Stimulated activated CD8-positive, alpha-beta memory T cell treated with anti-CD3 and anti-CD28 coated beads, Interleukin-15, amount 100 ng/mL, for 24 hours (primary cell): ENCODE results near the gene ADAM19.
"Not testable (repeated sequence)": the region's sequence is repeated elsewhere in the genome, so short reads cannot be mapped to it uniquely, and the experiment has no call there.

ENCODE experiments used
- DNase-seq: peaks from one replicate; pipeline ENCODE4 v3.0.0-alpha.2; 2020; ENCODE audit warnings: low read depth

Gene ADAM19

DNA sequence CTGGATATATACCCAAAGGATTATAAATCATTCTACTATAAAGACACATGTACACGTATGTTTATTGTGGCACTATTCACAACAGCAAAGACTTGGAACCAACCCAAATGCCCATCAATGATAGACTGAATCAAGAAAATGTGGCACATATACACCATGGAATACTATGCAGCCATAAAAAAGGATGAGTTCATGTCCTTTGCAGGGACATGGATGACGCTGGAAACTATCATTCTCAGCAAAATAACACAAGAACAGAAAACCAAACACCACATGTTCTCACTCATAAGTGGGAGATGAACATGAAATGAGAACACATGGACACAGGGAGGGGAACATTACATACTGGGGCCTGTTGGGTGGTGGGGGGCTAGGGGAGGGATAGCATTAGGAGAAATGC is 92.9 kb downstream of the ADAM19 start:
- not testable (repeated sequence) for DNase-seq

- no peak for DNase-seq
Observed at GRCh38 chr5:157481666-157482065, 93.9 kb downstream of the ADAM19 start.

GRCh38 chr5:157481265-157481664 is 94.3 kb downstream of the ADAM19 start:
- DNase-seq: no peak

- DNase-seq: no peak
Observed at GRCh38 chr5:157479612-157480510, 95.7 kb downstream of the ADAM19 start.

GRCh38 chr5:157479166-157479565 is 96.4 kb downstream of the ADAM19 start:
- no peak for DNase-seq

- DNase-seq: no peak
Observed at GRCh38 chr5:157478726-157479125, 96.8 kb downstream of the ADAM19 start.

GRCh38 chr5:157477814-157478494 is 97.6 kb downstream of the ADAM19 start:
- DNase-seq: no peak

GRCh38 chr5:157476702-157477408 is 98.7 kb downstream of the ADAM19 start:
- DNase-seq: no peak

DNA sequence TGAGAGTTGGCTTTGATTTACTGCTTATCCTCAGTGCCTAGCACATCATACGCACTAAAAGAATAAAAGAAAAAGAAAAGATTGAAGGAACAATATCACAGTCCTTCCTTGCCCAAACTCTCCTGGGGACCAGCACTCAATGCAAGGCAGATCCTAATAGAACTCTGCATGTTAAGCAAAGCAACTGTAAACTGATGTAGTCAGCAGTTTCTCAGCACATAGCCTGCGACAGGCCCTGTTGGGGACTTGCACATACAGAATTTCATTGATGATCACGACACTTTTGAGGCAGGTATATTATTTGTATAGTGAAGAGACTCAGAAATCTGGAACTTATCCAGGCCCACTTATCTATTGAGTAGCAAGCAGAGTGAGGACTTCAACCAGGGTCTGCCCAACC is 100.1 kb downstream of the ADAM19 start:
- no peak for DNase-seq

GRCh38 chr5:157473383-157474320 is 101.9 kb downstream of the ADAM19 start:
- no peak for DNase-seq

GRCh38 chr5:157471709-157472108 is 103.9 kb downstream of the ADAM19 start:
- no peak for DNase-seq

DNA sequence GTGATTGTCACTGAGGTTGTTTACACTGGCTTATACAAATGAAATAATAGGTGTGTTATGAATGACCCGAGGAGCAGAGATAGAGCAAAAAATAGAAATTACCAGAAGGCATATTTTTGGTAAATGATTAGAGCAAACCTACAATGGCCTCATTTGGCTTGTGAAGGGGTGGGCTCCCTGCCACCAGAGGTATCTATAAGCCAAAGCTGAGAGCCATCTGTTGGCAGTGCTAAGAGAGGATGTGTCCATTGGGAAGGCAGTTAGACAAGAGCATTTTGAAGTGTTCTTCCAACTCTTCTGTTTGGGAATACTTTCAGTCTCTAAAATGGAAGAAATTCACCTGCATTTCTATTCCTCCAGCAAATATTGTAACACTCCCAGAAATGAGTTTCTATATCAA is 104.9 kb downstream of the ADAM19 start:
- DNase-seq: no peak

GRCh38 chr5:157469687-157470086 is 105.9 kb downstream of the ADAM19 start:
- no peak for DNase-seq

DNA sequence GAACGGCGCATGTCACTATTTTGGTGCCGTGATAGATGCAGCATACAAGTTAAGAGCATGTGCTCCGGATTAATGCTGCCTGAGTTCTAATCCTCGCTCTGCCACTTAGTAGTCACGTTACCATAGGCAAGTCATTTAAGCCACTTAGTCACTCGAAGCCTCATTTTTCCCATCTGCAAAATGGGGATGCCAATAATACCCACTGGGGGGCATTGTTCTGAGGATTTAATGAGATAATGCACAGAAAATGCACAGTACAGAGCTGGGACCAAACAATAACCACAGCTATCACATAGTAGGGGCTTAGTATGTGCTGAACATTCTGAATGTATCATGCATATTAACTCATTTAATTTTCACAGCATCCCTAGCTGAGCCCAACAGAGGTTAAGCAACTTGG is 106.5 kb downstream of the ADAM19 start:
- no peak for DNase-seq

GRCh38 chr5:157468293-157468965 is 107.1 kb downstream of the ADAM19 start:
- DNase-seq: no peak

DNA sequence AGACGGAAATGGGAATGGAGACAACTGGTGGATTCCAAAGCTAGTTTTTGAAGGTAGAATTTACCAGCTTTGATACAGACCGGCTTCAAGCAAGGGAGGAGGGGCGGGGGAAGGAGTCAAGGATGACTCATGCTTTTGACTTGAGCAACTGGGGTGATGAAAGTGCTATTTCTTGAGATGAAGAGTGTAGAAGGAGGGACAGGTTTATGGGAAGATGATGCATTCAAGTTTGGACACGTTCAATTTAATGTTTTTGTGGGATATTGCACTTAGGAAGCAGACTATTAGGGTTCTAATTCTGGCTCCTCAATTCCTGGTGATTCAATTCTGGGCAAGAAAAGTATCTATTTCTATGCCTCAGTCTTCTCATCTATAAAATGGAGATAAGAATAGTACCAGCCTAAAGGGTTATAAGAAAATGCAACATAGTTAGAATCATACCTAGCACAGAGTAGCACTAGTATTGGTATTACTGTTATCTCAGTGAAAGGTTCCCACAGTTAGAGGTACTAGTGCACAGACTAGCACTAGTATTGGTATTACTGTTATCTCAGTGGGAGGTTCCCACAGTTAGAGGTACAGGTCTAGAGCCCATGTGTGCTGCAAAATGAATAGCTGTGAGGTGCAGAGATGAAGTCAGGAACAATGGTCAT is 110.9 kb downstream of the ADAM19 start:
- no peak for DNase-seq

DNA sequence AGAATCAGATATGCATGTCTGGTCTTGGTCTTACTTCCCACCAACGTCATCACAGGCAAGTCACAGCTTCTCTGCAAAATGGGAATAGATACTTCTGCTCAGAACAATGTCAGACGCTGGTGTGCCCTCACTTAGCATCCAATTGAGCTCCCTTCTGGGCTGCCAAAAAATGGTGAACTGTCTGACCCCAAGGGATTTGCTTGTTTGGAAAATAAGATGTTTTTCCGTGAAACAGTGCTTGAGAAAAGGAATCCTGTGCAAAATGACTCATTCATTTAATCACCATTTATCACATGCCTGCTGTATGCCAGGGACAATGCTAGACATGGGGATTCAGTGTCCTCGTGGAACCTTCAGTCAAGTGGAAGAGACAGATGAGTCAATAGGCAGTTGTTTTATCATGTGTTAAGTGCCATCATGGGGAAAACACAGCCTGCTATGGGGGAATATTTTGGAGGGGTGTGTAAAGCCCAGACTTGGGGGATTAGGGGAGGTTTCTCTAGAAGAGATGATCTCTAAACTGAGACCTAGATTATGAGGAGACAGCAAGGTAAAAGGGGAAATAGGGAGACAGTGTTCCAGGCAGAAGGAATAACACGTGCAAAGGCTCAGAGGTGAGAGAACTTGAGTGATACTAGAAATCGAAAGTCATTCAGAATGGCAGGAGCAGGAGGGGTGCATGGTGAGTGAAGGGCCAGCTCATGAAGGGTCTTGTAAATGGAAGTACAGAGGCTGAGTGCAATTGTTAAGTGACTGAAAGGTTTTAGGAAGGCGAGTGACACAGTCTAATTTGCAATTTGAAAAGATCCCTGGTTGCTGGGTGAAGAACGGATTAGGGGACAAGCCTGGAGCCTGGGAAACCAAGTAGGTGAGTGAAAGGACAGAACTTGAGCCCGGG is 111.7 kb downstream of the ADAM19 start:
- DNase-seq: no peak

DNA sequence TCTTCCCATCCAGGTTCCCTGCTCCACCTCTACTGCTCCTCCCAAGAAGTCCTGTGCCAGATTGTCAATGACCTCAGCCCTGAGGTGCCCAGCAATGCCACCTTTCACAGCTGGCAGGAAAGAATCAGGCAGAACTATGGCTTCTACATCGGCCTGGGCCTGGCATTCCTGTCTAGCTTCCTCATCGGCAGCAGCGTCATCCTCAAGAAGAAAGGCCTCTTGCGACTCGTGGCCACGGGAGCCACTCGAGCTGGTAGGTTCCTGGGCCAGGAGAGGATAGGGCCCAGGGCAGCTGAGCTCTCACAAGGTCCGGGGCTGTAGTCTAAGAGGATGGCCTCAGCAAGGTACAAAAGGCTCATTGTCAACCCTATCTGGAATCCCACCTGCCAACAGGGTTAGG is 112.5 kb downstream of the ADAM19 start:
- no peak for DNase-seq
